PC-9 (cell line): ENCODE measurements around the gene TAF9B.

Experiments
- CTCF ChIP-seq: fragments of 200-600 bp; sonication (generic); conservative IDR thresholded peaks from 2 replicates; pipeline ENCODE4 v1.6.1; 2017; ENCODE audit warnings: mixed run types, antibody characterized with exemption, mild to moderate bottlenecking, moderate library complexity
- EZH2 ChIP-seq: fragments of 200-600 bp; sonication (generic); IDR thresholded peaks from 2 replicates; pipeline ENCODE4 v1.8.0; 2017; ENCODE audit warnings: antibody characterized with exemption, low read depth

GRCh38 chrX:78139160-78140123 lies at the start of gene TAF9B:
- no peak for TF ChIP-seq CTCF
- no peak for TF ChIP-seq EZH2
